VCaP (cell line): ENCODE results near the gene OR52E5.

ENCODE experiments used
- H3K27ac ChIP-seq: fragments of 450-650 bp; 2 replicates; pipeline ENCODE4 v1.5.1; 2017
- CTCF ChIP-seq: fragments of 450-650 bp; conservative IDR thresholded peaks from 2 replicates; pipeline ENCODE4 v1.5.1; 2017; ENCODE audit warnings: mild to moderate bottlenecking, moderate library complexity

OR52E5 gene

GRCh38 chr11:5892908-5893307, at the start of gene OR52E5:
Gene OR52E5, plus strand, starts transcription at chr11:5893208. Its CDS starts 7,569 bp downstream, at chr11:5900777.
- no peak within 1 kb of the TSS for H3K27ac ChIP-seq
- TF ChIP-seq CTCF = no peak

GRCh38 chr11:5846701-5847100, 46.3 kb upstream of the OR52E5 start:
- no peak for TF ChIP-seq CTCF
- no peak overlapping the region for H3K27ac ChIP-seq

- TF ChIP-seq CTCF = no peak
- H3K27ac ChIP-seq = no peak overlapping the region
These were observed 45.3 kb upstream of the OR52E5 start for GRCh38 chr11:5847711-5848110.

- no peak for TF ChIP-seq CTCF
- no peak overlapping the region for H3K27ac ChIP-seq
These were observed 42.0 kb upstream of the OR52E5 start for GRCh38 chr11:5851002-5851401.

GRCh38 chr11:5857590-5857989, 35.4 kb upstream of the OR52E5 start, which contains the start of gene OR52E8:
Gene OR52E8, minus strand, starts transcription at chr11:5857690. Its CDS starts 0 bp downstream, at chr11:5857690.
- TF ChIP-seq CTCF = no peak
- no peak within 1 kb of the TSS for H3K27ac ChIP-seq

- no peak for TF ChIP-seq CTCF
- no peak overlapping the region for H3K27ac ChIP-seq
These were observed 27.2 kb upstream of the OR52E5 start for GRCh38 chr11:5865826-5866225.

GRCh38 chr11:5878564-5878963, 14.4 kb upstream of the OR52E5 start:
- TF ChIP-seq CTCF = no peak
- H3K27ac ChIP-seq = no peak overlapping the region
